ENCODE data around the gene ACOXL.
"Not testable (repeated sequence)": the region's sequence is repeated elsewhere in the genome, so short reads cannot be mapped to it uniquely, and the experiment has no call there.

Gene ACOXL

DNA sequence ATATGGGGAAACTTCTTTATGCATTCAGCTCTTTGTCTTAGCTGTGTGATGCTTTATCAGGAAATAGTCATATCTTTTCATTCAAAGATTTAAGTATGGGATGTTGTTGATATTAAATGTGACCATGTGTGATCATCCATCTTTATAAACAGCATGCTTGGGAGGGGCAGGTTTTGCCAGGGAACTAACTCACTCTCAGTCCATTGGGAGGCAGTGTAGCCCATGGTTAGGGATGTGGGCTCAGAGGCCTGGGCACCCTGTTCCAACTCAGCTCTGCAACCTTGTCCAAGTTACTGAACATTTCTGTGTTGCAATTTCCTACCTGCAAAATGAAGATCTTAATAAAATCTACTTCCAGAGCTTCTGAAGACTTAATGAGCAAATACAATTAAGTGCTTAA lies 296.3 kb downstream of the ACOXL start:
- DNase-seq: peak; percentile 19

DNA sequence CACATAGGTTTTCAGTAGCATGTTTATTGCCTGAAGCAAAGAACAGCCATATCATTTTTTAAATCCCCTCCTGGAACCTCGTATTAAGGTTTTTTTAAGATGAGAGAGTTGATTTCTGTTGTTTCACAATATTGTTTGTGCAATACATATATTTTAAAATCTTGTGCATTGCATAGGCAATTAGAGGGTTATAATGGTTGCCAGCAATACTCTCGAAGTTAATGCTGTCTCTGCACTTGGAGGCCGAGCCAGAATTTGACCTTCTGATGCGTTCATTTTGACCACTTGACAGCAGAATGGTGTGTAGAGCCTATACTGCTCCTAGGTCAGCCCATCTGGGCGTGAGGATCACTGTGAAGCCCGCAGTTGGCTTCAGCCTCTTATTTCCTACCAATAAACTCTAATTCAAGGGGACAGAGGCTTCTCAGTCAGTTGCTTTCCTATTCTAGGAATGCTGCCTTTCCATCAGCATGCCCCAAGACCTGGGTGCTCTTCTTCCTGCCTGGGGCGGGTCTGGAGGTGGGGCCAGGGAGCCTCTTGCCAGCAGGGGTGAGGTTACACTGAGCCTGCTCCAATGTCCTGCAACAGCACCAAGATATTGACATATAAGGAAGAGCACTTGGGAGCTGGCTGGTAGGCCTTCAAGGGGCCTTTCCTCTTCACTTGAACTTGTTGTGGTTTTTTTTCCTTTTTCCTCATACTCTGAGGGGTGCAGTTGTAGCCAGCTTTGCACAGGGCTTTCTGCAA lies 297.0 kb downstream of the ACOXL start:
- DNase-seq: no peak

- peak; percentile 20 for DNase-seq
Observed at GRCh38 chr2:111030260-111030891, 298.0 kb downstream of the ACOXL start.

- DNase-seq: no peak
Observed at GRCh38 chr2:111030945-111031344, 298.6 kb downstream of the ACOXL start.

DNA sequence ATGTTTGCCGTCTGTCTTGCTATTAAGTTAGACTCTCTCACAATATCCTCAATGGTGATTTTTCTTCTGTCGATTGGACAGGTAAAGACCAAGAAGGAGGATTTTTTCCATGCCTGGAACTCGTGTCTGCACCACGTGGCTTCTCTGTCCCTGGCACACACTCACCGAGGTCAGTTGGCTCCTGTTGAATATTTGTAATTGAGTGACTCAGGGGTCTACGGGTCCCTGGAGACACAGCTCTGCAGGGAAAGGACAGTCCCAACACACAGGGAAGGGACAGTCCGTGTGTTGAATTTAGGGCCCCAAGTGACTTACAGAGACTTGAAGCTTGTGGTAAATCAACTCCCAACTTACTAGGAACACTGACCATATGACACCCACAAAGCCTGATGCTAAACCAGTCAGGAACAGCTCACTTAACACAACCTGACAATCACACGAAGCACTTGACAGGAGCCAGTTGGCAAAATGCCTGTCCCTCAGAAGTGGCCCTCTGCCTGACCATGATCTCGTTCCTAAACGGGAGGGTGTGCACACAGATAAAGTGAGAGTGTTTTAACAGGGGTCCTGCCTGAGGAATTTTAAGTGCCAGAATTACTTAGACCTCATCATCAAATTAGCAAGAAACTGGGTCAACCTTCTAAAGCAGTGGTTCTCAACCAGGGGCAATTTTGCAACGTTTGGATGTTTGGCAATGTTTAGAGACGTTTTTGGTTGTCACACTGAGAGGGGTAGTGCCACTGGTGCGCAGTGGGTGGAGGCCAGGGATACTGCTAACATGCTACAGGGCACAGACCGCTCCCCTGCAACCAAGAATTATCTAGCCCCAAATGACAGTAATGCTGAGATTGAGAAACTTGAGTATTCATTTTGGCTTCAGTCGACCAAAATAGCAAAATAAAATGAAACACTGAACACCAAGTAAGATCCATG lies 299.4 kb downstream of the ACOXL start:
- DNase-seq: no peak

DNA sequence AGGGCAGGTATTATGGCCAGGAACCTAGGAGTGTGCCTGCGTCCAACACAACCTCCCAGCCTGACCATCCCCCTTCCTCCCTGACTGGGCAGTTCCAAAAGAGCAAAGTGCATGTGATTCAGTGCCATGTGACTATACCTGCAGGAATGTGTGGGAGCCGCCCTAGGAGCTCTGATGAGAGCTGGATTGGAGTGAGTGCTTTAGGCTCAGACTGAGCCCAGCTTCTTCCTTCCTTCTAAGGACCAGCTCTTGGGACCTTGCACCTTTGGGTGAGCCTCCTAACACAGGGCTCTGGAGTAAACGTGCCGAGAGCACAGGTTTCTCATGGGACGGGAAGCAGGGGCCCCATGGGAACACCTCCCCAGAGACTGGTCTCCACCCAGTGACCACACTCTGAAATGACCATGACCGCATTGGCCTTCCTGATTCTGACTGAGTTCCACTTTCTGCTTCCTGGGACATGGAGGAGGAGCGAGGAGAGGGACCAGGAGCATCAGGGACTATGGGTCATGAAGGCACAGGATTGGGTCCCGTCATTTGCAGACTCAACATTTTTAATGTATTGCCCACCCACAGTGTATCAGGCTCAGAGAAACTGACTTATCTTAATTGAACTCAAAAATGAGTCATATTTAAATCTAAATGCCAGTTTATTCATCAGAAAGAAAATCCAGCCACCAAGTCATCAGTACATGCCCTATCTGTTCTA lies 300.5 kb downstream of the ACOXL start:
- no peak for DNase-seq

DNA sequence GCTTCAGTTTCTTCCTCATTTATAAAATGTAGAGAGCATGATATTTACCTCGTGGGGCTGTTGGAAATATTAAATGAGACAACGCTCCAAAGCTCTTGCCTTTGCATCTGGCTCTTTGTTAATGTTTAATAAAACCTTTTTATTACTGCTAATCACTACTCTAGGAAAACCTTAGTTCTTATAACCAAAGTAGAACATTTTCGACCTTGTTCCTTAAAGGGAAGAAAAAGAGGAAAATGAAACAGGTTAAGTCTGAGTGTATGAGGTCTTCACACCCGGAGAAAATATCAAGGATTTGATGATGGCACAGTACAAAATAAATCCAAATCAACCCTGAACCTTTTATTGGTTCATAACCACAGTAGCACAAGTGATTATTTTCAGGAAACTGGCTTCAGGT lies 301.8 kb downstream of the ACOXL start:
- DNase-seq: no peak

GRCh38 chr2:111034606-111035005 lies 302.2 kb downstream of the ACOXL start:
- DNase-seq: no peak

DNA sequence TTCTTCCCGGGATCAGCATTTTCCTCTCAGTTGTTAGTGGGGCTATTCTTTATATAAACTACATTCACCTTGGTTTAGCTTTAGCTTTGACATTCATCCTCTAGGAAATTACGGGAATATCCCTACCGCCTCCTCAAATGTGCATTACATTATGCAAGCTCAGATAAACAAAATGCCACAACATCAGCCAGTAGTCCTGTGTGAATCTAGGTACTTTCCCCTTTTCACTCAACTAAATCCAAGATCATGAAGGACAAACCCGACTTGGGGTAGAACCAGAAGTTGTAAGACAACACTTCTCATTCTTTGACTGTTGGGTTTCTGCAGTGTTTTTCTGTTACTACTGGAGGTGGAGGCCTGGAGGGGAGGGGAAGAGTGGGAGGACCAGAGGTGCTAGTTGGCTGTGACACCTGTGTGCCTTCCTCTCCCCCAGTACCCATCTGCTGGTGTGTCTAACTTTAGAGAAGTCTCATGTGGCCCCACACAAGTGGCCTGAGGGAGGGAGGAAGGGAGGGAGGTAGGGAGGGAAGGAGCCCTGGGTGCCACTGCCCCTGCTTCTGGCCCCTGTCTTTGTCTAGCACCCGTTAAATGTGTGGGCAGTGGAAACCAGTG lies 303.6 kb downstream of the ACOXL start:
- DNase-seq: no peak

GRCh38 chr2:111037128-111037527 lies 304.8 kb downstream of the ACOXL start:
- no peak for DNase-seq

DNA sequence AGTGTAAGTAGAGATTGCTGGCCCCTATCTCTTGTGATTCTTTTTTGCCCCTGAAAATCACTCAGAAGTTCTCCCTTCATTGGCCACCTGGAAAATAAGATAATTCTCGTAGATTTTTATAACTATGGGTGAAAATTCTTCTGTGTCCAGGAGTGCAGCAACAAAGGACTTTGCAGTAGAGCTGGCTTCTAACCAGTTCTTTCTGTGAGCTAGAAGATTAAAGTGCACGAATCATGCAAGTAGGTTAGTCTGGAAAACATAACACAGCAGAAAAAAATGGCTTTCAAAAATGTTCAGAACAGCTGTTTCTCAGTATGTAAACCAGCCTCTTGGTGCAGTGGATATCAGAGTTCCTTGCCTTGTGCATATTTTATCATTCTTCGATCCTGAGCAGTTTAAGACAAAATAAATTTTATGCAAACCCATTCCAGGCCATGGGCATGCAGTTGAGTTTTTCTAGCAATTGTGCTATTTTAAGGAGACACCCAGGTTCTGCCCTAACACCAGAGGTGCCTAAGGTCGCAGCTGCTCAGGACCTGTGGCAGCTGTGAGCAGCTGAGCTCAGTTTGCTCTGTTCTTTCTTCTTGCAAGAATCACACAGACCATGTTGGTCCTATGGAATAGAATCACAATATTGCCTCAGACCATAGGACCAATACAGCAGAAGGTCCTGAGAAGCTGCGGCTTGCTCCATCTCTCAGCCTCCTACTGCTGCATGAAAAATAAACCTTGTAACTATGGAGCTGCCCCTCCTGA lies 307.4 kb downstream of the ACOXL start:
- no peak for DNase-seq

DNA sequence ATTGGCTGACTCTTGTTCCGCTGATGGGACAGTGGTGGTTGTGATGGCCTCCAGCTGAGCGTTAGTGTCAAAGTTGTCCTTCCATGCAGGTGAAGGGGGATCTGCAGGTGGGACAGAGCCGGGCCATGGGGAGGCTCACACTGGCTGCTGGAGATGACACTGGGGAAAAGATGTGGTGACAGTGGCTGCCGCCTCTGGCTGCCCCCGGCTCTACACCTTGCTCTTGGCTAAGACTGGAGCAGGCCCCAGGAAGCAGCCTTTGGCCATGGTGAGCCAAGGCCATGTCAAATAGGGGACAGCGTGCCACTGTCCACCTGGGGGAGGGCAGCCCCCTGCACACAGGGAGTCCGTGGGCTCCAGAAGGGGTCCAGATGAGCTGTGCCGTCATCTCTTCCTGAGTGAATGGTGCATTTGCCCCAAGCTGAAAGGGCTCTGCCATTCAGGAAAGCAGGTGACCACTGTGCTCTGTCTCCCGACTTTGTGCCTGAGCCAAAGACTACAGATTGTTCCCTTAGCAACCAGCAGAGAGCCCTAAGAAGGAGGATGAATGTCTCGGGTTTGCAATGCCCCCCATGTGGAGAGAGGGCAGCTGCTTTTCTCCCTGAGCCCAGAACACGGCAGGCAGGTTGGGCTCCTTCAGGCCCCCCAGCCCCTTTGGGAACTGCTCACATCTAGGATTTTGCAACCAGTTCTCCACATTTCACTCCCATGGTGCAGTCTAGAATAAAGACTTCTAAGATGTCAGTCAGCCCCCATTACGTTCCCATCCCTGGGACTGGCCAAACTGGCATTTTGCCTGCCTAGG lies 309.2 kb downstream of the ACOXL start:
- no peak for DNase-seq

GRCh38 chr2:111042261-111042660 lies 309.9 kb downstream of the ACOXL start:
- no peak for DNase-seq

GRCh38 chr2:111042772-111043771 lies 310.7 kb downstream of the ACOXL start:
- DNase-seq: no peak

GRCh38 chr2:111044066-111044465 lies 311.7 kb downstream of the ACOXL start:
- no peak for DNase-seq

- DNase-seq: not testable (repeated sequence)
Observed at GRCh38 chr2:111045236-111045635, 312.9 kb downstream of the ACOXL start.

- DNase-seq: no peak
Observed at GRCh38 chr2:111045771-111046444, 313.5 kb downstream of the ACOXL start.

- DNase-seq: no peak
Observed at GRCh38 chr2:111046670-111047069, 314.3 kb downstream of the ACOXL start.

Data from activated CD4-positive, alpha-beta T cell treated with anti-CD3 and anti-CD28 coated beads, Interleukin-2, Interleukin-6, amounts not matched to agents 100 ng/mL and 50 ng/mL, durations not matched to agents 16 hours and 8 hours (primary cell).